Uterus (tissue), 4 donors: Measurements from ENCODE around the gene RNU5B-1. TPM values are rescaled to one million over a fixed set of nuclear protein-coding genes. Genes with fewer than 3 reads are reported as not detected.

ENCODE experiments used
- DNase-seq, 2 donors: peaks; one replicate each; pipeline ENCODE4 v3.0.0-alpha.2; 2019 to 2020
- H3K27ac ChIP-seq, 2 donors: fragments of 200-600 bp; sonication (generic); 1 replicate in 1 of 2; 2 replicates in 1 of 2; pipeline ENCODE4 v1.5.1; 2016 to 2018
- H3K27me3 ChIP-seq, 2 donors: fragments of 200-600 bp; sonication (generic); one replicate each; pipeline ENCODE4 v1.5.1; 2018 to 2019; ENCODE audit warnings: control low read depth in 1 of 2
- H3K36me3 ChIP-seq, 2 donors: fragments of 200-600 bp; sonication (generic); one replicate each; pipeline ENCODE4 v1.5.1; 2019; ENCODE audit warnings: control low read depth in 1 of 2
- H3K4me1 ChIP-seq, 2 donors: fragments of 200-600 bp; sonication (generic); one replicate each; pipeline ENCODE4 v1.5.1; 2018 to 2019; ENCODE audit warnings: control low read depth in 1 of 2
- H3K4me3 ChIP-seq, 2 donors: fragments of 200-600 bp; sonication (generic); 1 replicate in 1 of 2; 2 replicates in 1 of 2; pipeline ENCODE4 v1.5.1; 2018 to 2019; ENCODE audit warnings: mild to moderate bottlenecking in 1 of 2
- H3K9me3 ChIP-seq, 2 donors: fragments of 200-600 bp; sonication (generic); one replicate each; pipeline ENCODE4 v1.5.1; 2019; ENCODE audit warnings: control low read depth in 1 of 2
- CTCF ChIP-seq, 4 experiments: fragments of 200-600 bp in 2 of 4; fragments of 450-650 bp in 2 of 4; sonication (generic) in 2 of 4; IDR thresholded peaks; one replicate each; pipeline ENCODE4 v1.5.1; 2016 to 2019; ENCODE audit warnings: antibody characterized with exemption in 4 of 4, mild to moderate bottlenecking in 2 of 4, moderate library complexity in 1 of 4
- POLR2A ChIP-seq, 2 donors: fragments of 450-650 bp; IDR thresholded peaks; one replicate each; pipeline ENCODE4 v1.6.1; 2016; ENCODE audit warnings: antibody characterized with exemption in 2 of 2, mild to moderate bottlenecking in 1 of 2, moderate library complexity in 1 of 2
- intact Hi-C: fragments of 100-400 bp; cut with DNase I; formaldehyde crosslinking; loops from one replicate; pipeline ENCODE4 v1.15.1; 2023; ENCODE audit warnings: low total_unique reads
- total RNA-seq, 4 donors: library from RNA; depleted of rRNA in 3 of 4; stranded (reverse); fragments of >200 nt in 3 of 4; gene quantifications; one replicate each; pipeline versions ENCODE4 v1.1.0 to v1.2.4, GENCODE V29; 2014 to 2023
- donor health status: DM: yes; HTN: yes; CAD: no.

Gene RNU5B-1
- total RNA-seq, 4 donors from 2014 or later, result 34.0 TPM; not detected in 3

DNA sequence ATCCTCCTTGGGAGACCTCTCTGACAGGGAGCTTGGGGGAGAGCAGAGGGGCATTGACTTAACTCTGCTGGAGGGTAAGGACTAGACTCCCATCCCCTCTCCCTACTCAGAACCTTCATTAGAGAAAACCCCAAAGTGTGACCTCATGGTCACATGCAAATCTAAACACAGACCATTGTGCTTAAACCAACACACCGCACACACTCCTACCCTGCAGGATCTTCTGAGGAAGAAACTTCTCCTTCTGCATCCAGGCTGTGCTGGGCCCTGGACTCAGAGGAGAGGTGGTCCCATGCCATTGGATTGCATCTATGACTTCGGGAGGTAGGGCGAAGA lies 17.0 kb upstream of the RNU5B-1 start:
- H3K36me3 ChIP-seq, result no peaks in the 10 kb centered on the region
- no peak for TF ChIP-seq POLR2A (IDR thresholded peaks at IDR 0.05)
- TF ChIP-seq CTCF (IDR thresholded peaks at IDR 0.05), result no peak
- peaks cover 0 to 7% of the 10 kb centered on the region in 2 donors for H3K4me1 ChIP-seq
- no peak overlapping the region for H3K4me3 ChIP-seq
- peak overlapping the region; percentile 91 to 93 for H3K27ac ChIP-seq
- DNase-seq, result no peak
- intact Hi-C loops, result no loop called here
- no peaks in the 10 kb centered on the region for H3K27me3 ChIP-seq
- H3K9me3 ChIP-seq, result no peaks in the 10 kb centered on the region

GRCh38 chr15:65289261-65289854 lies 15.1 kb upstream of the RNU5B-1 start:
- intact Hi-C loops, result no loop called here
- Histone ChIP-seq H3K4me3 (no peak overlapping the region), H3K9me3 (no peaks in the 10 kb centered on the region), H3K27ac (no peak overlapping the region), H3K36me3 (no peaks in the 10 kb centered on the region), H3K4me1 (peaks cover 0 to 7% of the 10 kb centered on the region in 2 donors), H3K27me3 (no peaks in the 10 kb centered on the region)
- no peak for DNase-seq
- no peak for TF ChIP-seq CTCF (IDR thresholded peaks at IDR 0.05)
- TF ChIP-seq POLR2A (IDR thresholded peaks at IDR 0.05), result no peak

- no peaks in the 10 kb centered on the region for H3K9me3 ChIP-seq
- no peak overlapping the region for H3K4me3 ChIP-seq
- H3K27ac ChIP-seq, result no peak overlapping the region
- H3K36me3 ChIP-seq, result no peaks in the 10 kb centered on the region
- no peak for TF ChIP-seq CTCF (IDR thresholded peaks at IDR 0.05)
- no peak for TF ChIP-seq POLR2A (IDR thresholded peaks at IDR 0.05)
- no peaks in the 10 kb centered on the region for H3K27me3 ChIP-seq
- peaks cover 0 to 6% of the 10 kb centered on the region in 2 donors for H3K4me1 ChIP-seq
- no peak for DNase-seq
- intact Hi-C loops, result loop anchor here (10.0 kb wide), 1 partner anchor 445 kb away; the partner anchor contains the start of gene PLEKHO2
These were observed 14.2 kb upstream of the RNU5B-1 start for GRCh38 chr15:65290228-65290627.

- Histone ChIP-seq H3K4me3 (no peak overlapping the region), H3K27me3 (no peaks in the 10 kb centered on the region), H3K36me3 (no peaks in the 10 kb centered on the region), H3K27ac (no peak overlapping the region), H3K4me1 (no peaks in the 10 kb centered on the region), H3K9me3 (no peaks in the 10 kb centered on the region)
- TF ChIP-seq POLR2A (IDR thresholded peaks at IDR 0.05), result no peak
- TF ChIP-seq CTCF (IDR thresholded peaks at IDR 0.05), result no peak
- no peak for DNase-seq
- intact Hi-C loops, result loop anchor here (10.0 kb wide), 1 partner anchor 448 kb away; the partner anchor contains the start of gene PLEKHO2
These were observed 11.4 kb upstream of the RNU5B-1 start for GRCh38 chr15:65292938-65293518.

DNA sequence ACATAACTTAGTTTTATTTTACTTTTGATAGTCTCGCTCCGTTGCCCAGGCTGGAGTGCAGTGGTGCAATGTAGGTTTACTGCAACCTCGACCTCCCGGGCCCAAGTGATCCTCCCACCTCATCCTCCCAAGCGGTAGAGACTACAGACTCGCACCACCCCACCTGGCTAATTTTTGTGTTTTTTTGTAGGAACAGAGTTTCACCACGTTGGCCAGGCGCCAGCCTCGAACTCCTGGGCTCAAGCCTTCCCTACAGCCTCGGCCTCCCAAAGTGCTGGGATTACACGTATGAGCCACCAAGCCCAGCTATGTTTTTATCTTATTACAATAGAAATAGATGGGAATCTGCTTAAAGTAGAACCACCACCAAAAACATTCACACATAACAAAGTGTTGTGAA lies 5.7 kb upstream of the RNU5B-1 start:
- no peak for DNase-seq
- intact Hi-C loops, result loop anchor here (10.0 kb wide), 1 partner anchor 454 kb away; the partner anchor contains the start of gene PLEKHO2

More for the DNA sequence above, 5.7 kb upstream of the RNU5B-1 start:
- Histone ChIP-seq H3K27me3 (no peaks in the 10 kb centered on the region), H3K9me3 (no peaks in the 10 kb centered on the region), H3K4me1 (no peaks in the 10 kb centered on the region), H3K27ac (no peak overlapping the region), H3K4me3 (no peak overlapping the region), H3K36me3 (no peaks in the 10 kb centered on the region)
- no peak for TF ChIP-seq CTCF (IDR thresholded peaks at IDR 0.05)
- TF ChIP-seq POLR2A (IDR thresholded peaks at IDR 0.05), result no peak
